IgD-negative memory B cell (primary cell): ENCODE results near the gene TFG. TPM values are rescaled to one million over a fixed set of nuclear protein-coding genes. Genes with fewer than 3 reads are reported as not detected.

Source experiments
- H3K27ac Mint-ChIP-seq, 3 donors: one replicate each; pipeline ENCODE4 v1.8.0; 2020 to 2022; ENCODE audit warnings: mild to moderate bottlenecking in 3 of 3, mixed read lengths in 3 of 3, moderate library complexity in 1 of 3
- H3K27me3 Mint-ChIP-seq: one replicate; pipeline ENCODE4 v1.8.0; 2021; ENCODE audit warnings: mixed read lengths
- H3K36me3 Mint-ChIP-seq: one replicate; pipeline ENCODE4 v1.8.0; 2020; ENCODE audit warnings: mild to moderate bottlenecking, mixed read lengths
- H3K4me1 Mint-ChIP-seq, 3 donors: one replicate each; pipeline ENCODE4 v1.8.0; 2020 to 2022; ENCODE audit warnings: mixed read lengths in 3 of 3, mild to moderate bottlenecking in 1 of 3
- H3K4me3 Mint-ChIP-seq, 4 donors: one replicate each; pipeline ENCODE4 v1.8.0; 2020 to 2022; ENCODE audit warnings: mild to moderate bottlenecking in 4 of 4, mixed read lengths in 4 of 4, moderate library complexity in 3 of 4
- H3K9me3 Mint-ChIP-seq, 3 donors: one replicate each; pipeline ENCODE4 v1.8.0; 2020 to 2021; ENCODE audit warnings: mixed read lengths in 3 of 3, mild to moderate bottlenecking in 1 of 3
- polyA plus RNA-seq: library from polyadenylated mRNA; unstranded; fragments of 300-500 nt; fragmentation: Illumina TruSeq; gene quantifications from one replicate; pipeline ENCODE4 v1.2.3, GENCODE V29; 2021

The TFG gene
- polyA plus RNA-seq, 1 donor from 2014 or later = 54.5 TPM

GRCh38 chr3:100720426-100720825 lies 11.1 kb downstream of the TFG start:
- Mint-ChIP-seq H3K9me3 (no peaks in the 10 kb centered on the region), H3K27ac (no peak overlapping the region), H3K4me1 (peaks cover 15 to 18% (median 17%) of the 10 kb centered on the region in 3 donors), H3K27me3 (no peaks in the 10 kb centered on the region), H3K36me3 (peaks cover 19% of the 10 kb centered on the region), H3K4me3 (no peak overlapping the region)

- no peaks in the 10 kb centered on the region for H3K27me3 Mint-ChIP-seq
- no peak overlapping the region for H3K27ac Mint-ChIP-seq
- H3K4me3 Mint-ChIP-seq = no peak overlapping the region
- peaks cover 9% of the 10 kb centered on the region for H3K36me3 Mint-ChIP-seq
- peaks cover 3 to 9% (median 5%) of the 10 kb centered on the region in 3 donors for H3K4me1 Mint-ChIP-seq
- H3K9me3 Mint-ChIP-seq = no peaks in the 10 kb centered on the region
These were observed 16.7 kb downstream of the TFG start for GRCh38 chr3:100725935-100726513.

GRCh38 chr3:100726706-100727105 lies 17.4 kb downstream of the TFG start:
- Mint-ChIP-seq H3K27me3 (no peaks in the 10 kb centered on the region), H3K9me3 (no peaks in the 10 kb centered on the region), H3K4me1 (peaks cover 3 to 9% (median 5%) of the 10 kb centered on the region in 3 donors), H3K4me3 (no peak overlapping the region), H3K27ac (no peak overlapping the region), H3K36me3 (peaks cover 4% of the 10 kb centered on the region)

GRCh38 chr3:100730524-100730923 lies 21.2 kb downstream of the TFG start:
- Mint-ChIP-seq H3K27ac (no peak overlapping the region), H3K36me3 (no peaks in the 10 kb centered on the region), H3K27me3 (no peaks in the 10 kb centered on the region), H3K4me1 (peaks cover 3 to 13% (median 4%) of the 10 kb centered on the region in 3 donors), H3K4me3 (no peak overlapping the region), H3K9me3 (no peaks in the 10 kb centered on the region)

- H3K27ac Mint-ChIP-seq = no peak overlapping the region
- H3K9me3 Mint-ChIP-seq = no peaks in the 10 kb centered on the region
- H3K4me1 Mint-ChIP-seq = peaks cover 3 to 5% (median 4%) of the 10 kb centered on the region in 3 donors
- no peaks in the 10 kb centered on the region for H3K27me3 Mint-ChIP-seq
- H3K4me3 Mint-ChIP-seq = no peak overlapping the region
- H3K36me3 Mint-ChIP-seq = no peaks in the 10 kb centered on the region
These were observed 23.1 kb downstream of the TFG start for GRCh38 chr3:100732435-100732834.

GRCh38 chr3:100737334-100737733 lies 28.0 kb downstream of the TFG start:
- Mint-ChIP-seq H3K27ac (no peak overlapping the region), H3K36me3 (peaks cover 1% of the 10 kb centered on the region), H3K9me3 (no peaks in the 10 kb centered on the region)

GRCh38 chr3:100740207-100740606 lies 30.9 kb downstream of the TFG start:
- peaks cover 0 to 2% (median 0%) of the 10 kb centered on the region in 3 donors for H3K4me1 Mint-ChIP-seq
- no peaks in the 10 kb centered on the region for H3K9me3 Mint-ChIP-seq
- H3K36me3 Mint-ChIP-seq = peaks cover 6% of the 10 kb centered on the region
- H3K27me3 Mint-ChIP-seq = no peaks in the 10 kb centered on the region
- no peak overlapping the region for H3K4me3 Mint-ChIP-seq
- H3K27ac Mint-ChIP-seq = peak overlapping the region in 1 of 3 donors; percentile 8

More at GRCh38 chr3:100737334-100737733, 28.0 kb downstream of the TFG start:
- Mint-ChIP-seq H3K4me1 (peaks cover 3 to 4% (median 3%) of the 10 kb centered on the region in 3 donors), H3K27me3 (no peaks in the 10 kb centered on the region), H3K4me3 (no peak overlapping the region)

- Mint-ChIP-seq H3K4me3 (no peak overlapping the region), H3K4me1 (no peaks in the 10 kb centered on the region), H3K27ac (no peak overlapping the region), H3K9me3 (no peaks in the 10 kb centered on the region), H3K36me3 (peaks cover 7% of the 10 kb centered on the region), H3K27me3 (no peaks in the 10 kb centered on the region)
These were observed 34.2 kb downstream of the TFG start for GRCh38 chr3:100743535-100743934.

GRCh38 chr3:100744671-100745070 lies 35.4 kb downstream of the TFG start:
- no peaks in the 10 kb centered on the region for H3K27me3 Mint-ChIP-seq
- H3K4me1 Mint-ChIP-seq = no peaks in the 10 kb centered on the region
- H3K36me3 Mint-ChIP-seq = peaks cover 11% of the 10 kb centered on the region
- H3K4me3 Mint-ChIP-seq = no peak overlapping the region
- H3K27ac Mint-ChIP-seq = no peak overlapping the region
- H3K9me3 Mint-ChIP-seq = no peaks in the 10 kb centered on the region

GRCh38 chr3:100745617-100746016 lies 36.3 kb downstream of the TFG start:
- Mint-ChIP-seq H3K4me1 (no peaks in the 10 kb centered on the region), H3K4me3 (no peak overlapping the region), H3K27me3 (no peaks in the 10 kb centered on the region), H3K36me3 (peaks cover 11% of the 10 kb centered on the region), H3K27ac (no peak overlapping the region), H3K9me3 (no peaks in the 10 kb centered on the region)

GRCh38 chr3:100746092-100746491 lies 36.8 kb downstream of the TFG start:
- H3K36me3 Mint-ChIP-seq = peaks cover 11% of the 10 kb centered on the region
- H3K4me1 Mint-ChIP-seq = no peaks in the 10 kb centered on the region
- no peaks in the 10 kb centered on the region for H3K27me3 Mint-ChIP-seq
- H3K27ac Mint-ChIP-seq = no peak overlapping the region
- H3K9me3 Mint-ChIP-seq = no peaks in the 10 kb centered on the region
- H3K4me3 Mint-ChIP-seq = no peak overlapping the region

- Mint-ChIP-seq H3K9me3 (no peaks in the 10 kb centered on the region), H3K27me3 (no peaks in the 10 kb centered on the region), H3K4me1 (no peaks in the 10 kb centered on the region), H3K4me3 (no peak overlapping the region), H3K27ac (no peak overlapping the region), H3K36me3 (peaks cover 14% of the 10 kb centered on the region)
These were observed 38.9 kb downstream of the TFG start for GRCh38 chr3:100748220-100748619.

GRCh38 chr3:100748967-100749366 lies 39.7 kb downstream of the TFG start:
- Mint-ChIP-seq H3K4me3 (no peak overlapping the region), H3K27me3 (no peaks in the 10 kb centered on the region), H3K36me3 (peaks cover 13% of the 10 kb centered on the region), H3K4me1 (no peaks in the 10 kb centered on the region), H3K27ac (no peak overlapping the region), H3K9me3 (no peaks in the 10 kb centered on the region)

GRCh38 chr3:100753846-100754245 lies 44.6 kb downstream of the TFG start:
- Mint-ChIP-seq H3K27me3 (no peaks in the 10 kb centered on the region), H3K36me3 (peaks cover 6% of the 10 kb centered on the region), H3K4me1 (peaks cover 0 to 2% (median 0%) of the 10 kb centered on the region in 3 donors), H3K9me3 (no peaks in the 10 kb centered on the region), H3K4me3 (no peak overlapping the region), H3K27ac (no peak overlapping the region)

GRCh38 chr3:100754563-100755334 lies 45.5 kb downstream of the TFG start:
- H3K27ac Mint-ChIP-seq = no peak overlapping the region
- no peak overlapping the region for H3K4me3 Mint-ChIP-seq

GRCh38 chr3:100756441-100756840 lies 47.1 kb downstream of the TFG start:
- peaks cover 3% of the 10 kb centered on the region for H3K36me3 Mint-ChIP-seq
- H3K4me1 Mint-ChIP-seq = peaks cover 7 to 9% (median 7%) of the 10 kb centered on the region in 3 donors
- H3K9me3 Mint-ChIP-seq = no peaks in the 10 kb centered on the region

More at GRCh38 chr3:100754563-100755334, 45.5 kb downstream of the TFG start:
- H3K4me1 Mint-ChIP-seq = peaks cover under 1 to 6% (median 2%) of the 10 kb centered on the region in 3 donors
- H3K27me3 Mint-ChIP-seq = no peaks in the 10 kb centered on the region
- H3K9me3 Mint-ChIP-seq = no peaks in the 10 kb centered on the region
- peaks cover 3% of the 10 kb centered on the region for H3K36me3 Mint-ChIP-seq

More at GRCh38 chr3:100756441-100756840, 47.1 kb downstream of the TFG start:
- H3K27ac Mint-ChIP-seq = no peak overlapping the region
- no peak overlapping the region for H3K4me3 Mint-ChIP-seq
- no peaks in the 10 kb centered on the region for H3K27me3 Mint-ChIP-seq
